ENCODE measurements around the gene AQP12B.

GRCh38 chr2:240651185-240651584 lies 31.5 kb downstream of the AQP12B start:
- TF ChIP-seq, protein P1, sequence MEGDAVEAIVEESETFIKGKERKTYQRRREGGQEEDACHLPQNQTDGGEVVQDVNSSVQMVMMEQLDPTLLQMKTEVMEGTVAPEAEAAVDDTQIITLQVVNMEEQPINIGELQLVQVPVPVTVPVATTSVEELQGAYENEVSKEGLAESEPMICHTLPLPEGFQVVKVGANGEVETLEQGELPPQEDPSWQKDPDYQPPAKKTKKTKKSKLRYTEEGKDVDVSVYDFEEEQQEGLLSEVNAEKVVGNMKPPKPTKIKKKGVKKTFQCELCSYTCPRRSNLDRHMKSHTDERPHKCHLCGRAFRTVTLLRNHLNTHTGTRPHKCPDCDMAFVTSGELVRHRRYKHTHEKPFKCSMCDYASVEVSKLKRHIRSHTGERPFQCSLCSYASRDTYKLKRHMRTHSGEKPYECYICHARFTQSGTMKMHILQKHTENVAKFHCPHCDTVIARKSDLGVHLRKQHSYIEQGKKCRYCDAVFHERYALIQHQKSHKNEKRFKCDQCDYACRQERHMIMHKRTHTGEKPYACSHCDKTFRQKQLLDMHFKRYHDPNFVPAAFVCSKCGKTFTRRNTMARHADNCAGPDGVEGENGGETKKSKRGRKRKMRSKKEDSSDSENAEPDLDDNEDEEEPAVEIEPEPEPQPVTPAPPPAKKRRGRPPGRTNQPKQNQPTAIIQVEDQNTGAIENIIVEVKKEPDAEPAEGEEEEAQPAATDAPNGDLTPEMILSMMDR (optimal IDR thresholded peaks at IDR 0.05 in 1 of 3, IDR thresholded peaks at IDR 0.05 in 1 of 3, conservative IDR thresholded peaks at IDR 0.05 in 1 of 3; ENCODE audit: extremely low read depth in 1 of 3, insufficient read depth in 2 of 3, low read length in 3 of 3): no peak
- TF ChIP-seq EZH2 (IDR thresholded peaks at IDR 0.05; ENCODE audit: low read length): no peak
